Neural cell (in vitro differentiated cells): ENCODE measurements around the gene CNOT2. TPM values are rescaled to one million over a fixed set of nuclear protein-coding genes. Genes with fewer than 3 reads are reported as not detected.

Experiments used
- H2AFZ ChIP-seq: fragments of 200-600, 300-800 bp; sonication (generic), shearing (Covaris generic); 2 replicates; pipeline ENCODE4 v1.6.0; 2014; ENCODE audit warnings: low read depth, mild to moderate bottlenecking, antibody characterized with exemption, low read length, moderate library complexity
- H3F3A ChIP-seq: fragments of 200-600 bp; shearing (Covaris generic); 2 replicates; pipeline ENCODE4 v1.6.1; 2016; ENCODE audit warnings: mild to moderate bottlenecking, moderate library complexity, mixed read lengths, antibody characterized with exemption, low read length; ENCODE audit not compliant: insufficient read depth, poor library complexity, severe bottlenecking
- H3K27ac ChIP-seq: fragments of 200-600, 300-800 bp; sonication (generic), shearing (Covaris generic); 2 replicates; pipeline ENCODE4 v1.5.1; 2014; ENCODE audit warnings: mild to moderate bottlenecking, low read length, moderate library complexity
- H3K27me3 ChIP-seq: fragments of 300-800, 200-600 bp; sonication (generic), shearing (Covaris generic); 2 replicates; pipeline ENCODE4 v1.6.0; 2014; ENCODE audit warnings: mild to moderate bottlenecking, low read depth, low read length, moderate library complexity; ENCODE audit not compliant: insufficient read depth
- H3K36me3 ChIP-seq: fragments of 300-800, 200-600 bp; sonication (generic), shearing (Covaris generic); 2 replicates; pipeline ENCODE4 v1.5.1; 2014; ENCODE audit warnings: mild to moderate bottlenecking, antibody characterized with exemption, low read length, moderate library complexity; ENCODE audit not compliant: insufficient read depth
- H3K4me2 ChIP-seq: fragments of 300-800, 200-600 bp; sonication (generic), shearing (Covaris generic); 2 replicates; pipeline ENCODE4 v1.6.0; 2014; ENCODE audit warnings: mild to moderate bottlenecking, low read length
- H3K4me3 ChIP-seq: fragments of 300-800, 200-600 bp; sonication (generic), shearing (Covaris generic); 2 replicates; pipeline ENCODE4 v1.5.1; 2014; ENCODE audit warnings: mild to moderate bottlenecking, low read length, moderate library complexity
- H3K79me2 ChIP-seq: fragments of 200-600 bp; shearing (Covaris generic); replicated peaks from 2 replicates; pipeline ENCODE4 v1.6.0; 2014; ENCODE audit warnings: mild to moderate bottlenecking, low read length, moderate library complexity; ENCODE audit not compliant: insufficient read depth
- H3K9ac ChIP-seq: fragments of 300-800, 200-600 bp; sonication (generic), shearing (Covaris generic); 2 replicates; pipeline ENCODE4 v1.6.1; 2016; ENCODE audit warnings: mild to moderate bottlenecking, low read length, mixed read lengths
- H3K9me2 ChIP-seq: fragments of 200-600 bp; shearing (Covaris generic); 2 replicates; pipeline ENCODE4 v1.6.1; 2016; ENCODE audit warnings: mild to moderate bottlenecking, low read length, mixed read lengths; ENCODE audit not compliant: insufficient read depth
- H3K9me3 ChIP-seq: fragments of 200-600, 300-800 bp; sonication (generic), shearing (Covaris generic); 2 replicates; pipeline ENCODE4 v1.6.1; 2016; ENCODE audit warnings: mild to moderate bottlenecking, mixed run types, low read length, moderate library complexity, mixed read lengths
- H4K20me1 ChIP-seq: fragments of 200-600 bp; shearing (Covaris generic); 2 replicates; pipeline ENCODE4 v1.6.1; 2016; ENCODE audit warnings: mild to moderate bottlenecking, mixed run types; ENCODE audit not compliant: insufficient read depth
- EP300 ChIP-seq: fragments of 450-650 bp; conservative IDR thresholded peaks from 2 replicates; pipeline ENCODE4 v1.6.1; 2014; ENCODE audit warnings: antibody characterized with exemption, mild to moderate bottlenecking, moderate library complexity; ENCODE audit not compliant: poor library complexity, severe bottlenecking
- EZH2 ChIP-seq: fragments of 200-600, 300-800 bp; shearing (Covaris generic), sonication (generic); IDR thresholded peaks from 2 replicates; pipeline ENCODE4 v1.6.1; 2014; ENCODE audit warnings: antibody characterized with exemption, low read length, borderline replicate concordance, mild to moderate bottlenecking; ENCODE audit not compliant: insufficient read depth, poor library complexity, severe bottlenecking
- MXI1 ChIP-seq: fragments of 450-650 bp; conservative IDR thresholded peaks from 2 replicates; pipeline ENCODE4 v1.6.1; 2014; ENCODE audit warnings: antibody characterized with exemption, mild to moderate bottlenecking; ENCODE audit not compliant: poor library complexity, severe bottlenecking
- POLR2AphosphoS5 ChIP-seq: IDR thresholded peaks from 2 replicates; pipeline ENCODE4 v1.6.1; 2012
- RAD21 ChIP-seq: fragments of 450-650 bp; conservative IDR thresholded peaks from 2 replicates; pipeline ENCODE4 v1.6.1; 2014; ENCODE audit warnings: antibody characterized with exemption, mild to moderate bottlenecking, moderate library complexity
- SMC3 ChIP-seq: fragments of 450-650 bp; conservative IDR thresholded peaks from 2 replicates; pipeline ENCODE4 v1.6.1; 2014; ENCODE audit warnings: antibody characterized with exemption, mild to moderate bottlenecking, moderate library complexity; ENCODE audit not compliant: poor library complexity
- TAF1 ChIP-seq: IDR thresholded peaks from 2 replicates; pipeline ENCODE4 v1.6.1; 2012; ENCODE audit warnings: low read depth
- polyA plus RNA-seq: library from polyadenylated mRNA; depleted of rRNA; stranded (reverse); fragments of >200 nt; gene quantifications from 2 replicates; pipeline ENCODE4 v1.2.3, GENCODE V29; 2014
- TF ChIP-seq, protein P1 (sequence below): fragments of 450-650 bp; IDR thresholded peaks from 2 replicates; pipeline ENCODE4 v1.5.1; 2014; ENCODE audit warnings: antibody characterized with exemption, mild to moderate bottlenecking, moderate library complexity; ENCODE audit not compliant: poor library complexity, severe bottlenecking
- TF ChIP-seq, protein P2 (sequence below): IDR thresholded peaks from 2 replicates; pipeline ENCODE4 v1.6.1; 2012; ENCODE audit warnings: borderline replicate concordance

The CNOT2 gene
- polyA plus RNA-seq, 1 donor from 2014 or later = 158 TPM

DNA sequence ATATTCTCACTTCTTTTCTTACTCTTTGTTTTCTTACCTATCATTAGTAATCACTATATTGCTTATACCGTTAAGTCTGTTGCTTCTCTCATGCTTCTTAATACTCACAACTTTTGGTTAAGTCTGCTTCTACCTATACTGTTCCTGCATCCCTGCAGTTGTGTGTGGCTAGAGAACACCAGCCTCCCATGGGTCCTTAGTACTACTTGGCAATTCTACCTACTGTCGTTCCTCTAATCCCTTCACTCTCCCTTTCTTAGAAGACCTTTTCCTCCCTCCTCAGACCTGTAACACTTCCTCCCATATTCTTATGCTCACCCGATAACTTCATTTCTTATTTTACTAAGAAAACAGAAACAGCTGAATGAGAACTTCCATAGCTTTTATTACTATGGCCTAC, 29.3 kb downstream of the CNOT2 start:
- H3K4me3 ChIP-seq = no peak overlapping the region
- TF ChIP-seq SMC3 = no peak
- no peak for TF ChIP-seq MXI1
- TF ChIP-seq, protein P1, sequence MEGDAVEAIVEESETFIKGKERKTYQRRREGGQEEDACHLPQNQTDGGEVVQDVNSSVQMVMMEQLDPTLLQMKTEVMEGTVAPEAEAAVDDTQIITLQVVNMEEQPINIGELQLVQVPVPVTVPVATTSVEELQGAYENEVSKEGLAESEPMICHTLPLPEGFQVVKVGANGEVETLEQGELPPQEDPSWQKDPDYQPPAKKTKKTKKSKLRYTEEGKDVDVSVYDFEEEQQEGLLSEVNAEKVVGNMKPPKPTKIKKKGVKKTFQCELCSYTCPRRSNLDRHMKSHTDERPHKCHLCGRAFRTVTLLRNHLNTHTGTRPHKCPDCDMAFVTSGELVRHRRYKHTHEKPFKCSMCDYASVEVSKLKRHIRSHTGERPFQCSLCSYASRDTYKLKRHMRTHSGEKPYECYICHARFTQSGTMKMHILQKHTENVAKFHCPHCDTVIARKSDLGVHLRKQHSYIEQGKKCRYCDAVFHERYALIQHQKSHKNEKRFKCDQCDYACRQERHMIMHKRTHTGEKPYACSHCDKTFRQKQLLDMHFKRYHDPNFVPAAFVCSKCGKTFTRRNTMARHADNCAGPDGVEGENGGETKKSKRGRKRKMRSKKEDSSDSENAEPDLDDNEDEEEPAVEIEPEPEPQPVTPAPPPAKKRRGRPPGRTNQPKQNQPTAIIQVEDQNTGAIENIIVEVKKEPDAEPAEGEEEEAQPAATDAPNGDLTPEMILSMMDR = no peak
- TF ChIP-seq EP300 = no peak
- TF ChIP-seq POLR2AphosphoS5 = no peak
- TF ChIP-seq RAD21 = no peak
- TF ChIP-seq EZH2 = no peak
- TF ChIP-seq, protein P2, sequence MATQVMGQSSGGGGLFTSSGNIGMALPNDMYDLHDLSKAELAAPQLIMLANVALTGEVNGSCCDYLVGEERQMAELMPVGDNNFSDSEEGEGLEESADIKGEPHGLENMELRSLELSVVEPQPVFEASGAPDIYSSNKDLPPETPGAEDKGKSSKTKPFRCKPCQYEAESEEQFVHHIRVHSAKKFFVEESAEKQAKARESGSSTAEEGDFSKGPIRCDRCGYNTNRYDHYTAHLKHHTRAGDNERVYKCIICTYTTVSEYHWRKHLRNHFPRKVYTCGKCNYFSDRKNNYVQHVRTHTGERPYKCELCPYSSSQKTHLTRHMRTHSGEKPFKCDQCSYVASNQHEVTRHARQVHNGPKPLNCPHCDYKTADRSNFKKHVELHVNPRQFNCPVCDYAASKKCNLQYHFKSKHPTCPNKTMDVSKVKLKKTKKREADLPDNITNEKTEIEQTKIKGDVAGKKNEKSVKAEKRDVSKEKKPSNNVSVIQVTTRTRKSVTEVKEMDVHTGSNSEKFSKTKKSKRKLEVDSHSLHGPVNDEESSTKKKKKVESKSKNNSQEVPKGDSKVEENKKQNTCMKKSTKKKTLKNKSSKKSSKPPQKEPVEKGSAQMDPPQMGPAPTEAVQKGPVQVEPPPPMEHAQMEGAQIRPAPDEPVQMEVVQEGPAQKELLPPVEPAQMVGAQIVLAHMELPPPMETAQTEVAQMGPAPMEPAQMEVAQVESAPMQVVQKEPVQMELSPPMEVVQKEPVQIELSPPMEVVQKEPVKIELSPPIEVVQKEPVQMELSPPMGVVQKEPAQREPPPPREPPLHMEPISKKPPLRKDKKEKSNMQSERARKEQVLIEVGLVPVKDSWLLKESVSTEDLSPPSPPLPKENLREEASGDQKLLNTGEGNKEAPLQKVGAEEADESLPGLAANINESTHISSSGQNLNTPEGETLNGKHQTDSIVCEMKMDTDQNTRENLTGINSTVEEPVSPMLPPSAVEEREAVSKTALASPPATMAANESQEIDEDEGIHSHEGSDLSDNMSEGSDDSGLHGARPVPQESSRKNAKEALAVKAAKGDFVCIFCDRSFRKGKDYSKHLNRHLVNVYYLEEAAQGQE = no peak
- TF ChIP-seq TAF1 = no peak
- H3K9me2 ChIP-seq = no peaks in the 10 kb centered on the region
- peaks cover 95% of the 10 kb centered on the region for H3K79me2 ChIP-seq
- no peaks in the 10 kb centered on the region for H3F3A ChIP-seq
- H3K9ac ChIP-seq = no peak overlapping the region
- H3K9me3 ChIP-seq = no peaks in the 10 kb centered on the region
- no peak overlapping the region for H3K27ac ChIP-seq
- H3K4me2 ChIP-seq = no peak overlapping the region
- no peak overlapping the region for H2AFZ ChIP-seq
- no peaks in the 10 kb centered on the region for H3K36me3 ChIP-seq
- no peaks in the 10 kb centered on the region for H3K27me3 ChIP-seq
- H4K20me1 ChIP-seq = no peaks in the 10 kb centered on the region

DNA sequence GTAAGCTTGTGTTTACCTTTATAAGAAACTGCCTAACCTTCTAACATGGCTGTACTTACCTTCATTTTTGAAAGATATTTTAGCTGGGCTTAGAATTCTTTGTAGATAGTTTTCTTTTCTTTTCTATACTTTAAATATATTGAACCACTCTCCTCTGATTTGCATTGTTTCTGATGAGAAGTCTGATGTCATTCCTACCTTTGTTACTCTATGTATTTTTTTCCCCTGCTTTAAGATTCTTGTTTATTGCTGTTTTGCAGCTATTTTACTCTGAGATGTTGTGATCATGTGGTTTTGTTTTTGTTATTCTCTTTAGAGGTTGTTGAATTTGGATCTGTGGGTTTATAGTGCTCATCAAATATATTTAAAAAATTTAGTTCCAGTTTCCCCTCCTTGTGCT, 31.8 kb downstream of the CNOT2 start:
- Histone ChIP-seq H2AFZ (no peak overlapping the region), H3K27me3 (no peaks in the 10 kb centered on the region), H3K4me3 (no peak overlapping the region), H3K9me2 (no peaks in the 10 kb centered on the region), H4K20me1 (no peaks in the 10 kb centered on the region), H3K36me3 (no peaks in the 10 kb centered on the region), H3K79me2 (peaks cover 89% of the 10 kb centered on the region), H3K9me3 (no peaks in the 10 kb centered on the region), H3K27ac (no peak overlapping the region), H3K9ac (no peak overlapping the region), H3F3A (no peaks in the 10 kb centered on the region), H3K4me2 (no peak overlapping the region)
- no peak for TF ChIP-seq TAF1
- TF ChIP-seq EZH2 = no peak
- TF ChIP-seq EP300 = no peak
- TF ChIP-seq POLR2AphosphoS5 = no peak
- TF ChIP-seq, protein P1 = no peak
- no peak for TF ChIP-seq SMC3
- TF ChIP-seq, protein P2 = no peak
- no peak for TF ChIP-seq MXI1
